Measurements from ENCODE around the gene UAP1L1.

The UAP1L1 gene

DNA sequence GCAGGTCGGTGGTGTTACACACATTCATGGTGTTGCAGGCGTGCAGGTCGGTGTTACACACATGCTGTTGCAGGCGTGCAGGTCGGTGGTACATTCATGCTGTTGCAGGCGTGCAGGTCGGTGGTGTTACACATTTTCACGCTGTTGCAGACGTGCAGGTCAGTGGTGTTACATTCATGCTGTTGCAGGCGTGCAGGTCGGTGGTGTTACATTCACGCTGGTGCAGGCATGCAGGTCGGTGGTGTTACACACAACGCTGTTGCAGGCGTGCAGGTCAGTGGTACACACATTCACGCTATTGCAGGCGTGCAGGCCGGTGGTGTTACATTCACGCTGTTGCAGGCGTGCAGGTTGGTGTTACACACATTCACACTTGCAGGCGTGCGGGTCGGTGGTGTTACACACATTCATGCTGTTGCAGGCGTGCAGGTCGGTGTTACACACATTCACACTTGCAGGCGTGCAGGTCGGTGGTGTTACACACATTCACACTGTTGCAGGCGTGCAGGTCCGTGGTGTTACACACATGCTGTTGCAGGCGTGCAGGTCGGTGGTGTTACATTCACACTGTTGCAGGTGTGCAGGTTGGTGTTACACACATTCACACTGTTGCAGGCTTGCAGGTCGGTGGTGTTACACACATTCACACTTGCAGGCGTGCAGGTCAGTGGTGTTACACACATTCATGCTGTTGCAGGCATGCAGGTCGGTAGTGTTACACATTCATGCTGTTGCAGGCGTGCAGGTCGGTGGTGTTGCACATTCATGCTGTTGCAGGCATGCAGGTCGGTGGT lies 26.1 kb downstream of the UAP1L1 start:
- no peak for DNase-seq

DNA sequence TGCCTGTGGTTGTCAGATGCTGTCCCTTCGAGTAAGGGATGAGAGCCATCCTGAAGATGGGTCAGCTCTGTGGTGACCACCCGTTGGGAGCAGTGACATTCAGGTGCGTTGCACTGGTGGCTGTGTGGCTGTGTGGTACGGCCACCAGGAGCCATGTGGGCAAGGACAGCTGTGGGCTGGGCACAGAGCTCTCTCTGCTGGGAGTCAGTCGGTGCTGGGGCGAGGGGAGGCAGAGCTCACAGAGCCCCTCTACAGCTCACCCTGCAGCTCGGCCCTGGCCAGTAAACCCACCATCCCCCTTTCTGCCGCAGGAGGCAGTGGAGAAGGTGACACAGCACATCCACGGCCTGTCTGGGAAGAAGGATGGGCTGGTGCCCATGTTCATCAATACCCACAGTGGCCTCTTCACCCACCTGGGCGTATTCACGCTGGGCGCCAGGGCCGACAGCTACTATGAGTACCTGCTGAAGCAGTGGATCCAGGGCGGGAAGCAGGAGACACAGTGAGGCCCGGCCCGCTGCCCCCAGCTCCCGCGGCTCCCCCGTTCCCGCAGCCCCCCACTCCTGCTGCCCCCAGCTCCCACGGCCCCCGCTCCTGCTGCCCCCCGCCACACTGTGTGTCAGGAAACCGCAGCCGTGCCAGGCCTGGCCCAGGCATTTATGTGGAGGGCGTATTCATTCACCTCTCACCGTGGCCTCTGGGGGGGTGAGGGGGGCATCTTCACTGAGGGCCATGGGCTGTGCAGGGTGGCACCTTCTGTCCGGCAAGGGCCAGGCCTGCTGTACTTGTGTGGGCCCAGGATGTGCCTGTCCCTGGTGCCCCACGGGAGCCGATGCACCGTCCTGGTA lies 28.7 kb downstream of the UAP1L1 start:
- DNase-seq, result no peak

DNA sequence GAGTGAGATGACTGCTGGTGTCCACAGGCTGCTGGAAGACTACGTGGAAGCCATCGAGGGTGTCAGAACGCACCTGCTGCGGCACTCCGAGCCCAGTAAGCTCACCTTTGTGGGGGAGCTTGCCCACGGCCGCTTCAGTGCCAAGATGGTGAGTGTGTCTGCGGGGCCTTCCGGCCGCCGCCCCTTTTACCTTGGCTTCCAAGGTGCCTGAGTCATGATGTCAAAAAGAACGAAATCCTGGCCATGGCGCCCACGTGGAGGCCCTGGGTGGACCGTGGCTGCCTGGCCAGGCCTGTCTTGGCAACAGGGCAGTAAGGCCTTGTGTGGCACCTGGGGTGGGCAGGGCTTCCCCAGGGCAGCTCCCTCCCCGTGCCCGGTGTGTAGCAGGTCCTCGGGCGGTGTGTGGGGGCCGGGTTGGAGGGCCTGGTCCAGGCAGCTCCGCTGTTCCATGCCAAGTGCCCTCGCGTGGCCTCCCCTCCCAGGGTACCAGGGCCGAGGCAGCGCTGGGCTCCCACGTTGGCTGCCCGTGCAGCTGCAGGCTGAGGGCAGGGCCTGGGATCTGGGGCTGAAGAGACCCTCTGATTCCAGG lies 29.4 kb downstream of the UAP1L1 start:
- DNase-seq, result no peak

DNA sequence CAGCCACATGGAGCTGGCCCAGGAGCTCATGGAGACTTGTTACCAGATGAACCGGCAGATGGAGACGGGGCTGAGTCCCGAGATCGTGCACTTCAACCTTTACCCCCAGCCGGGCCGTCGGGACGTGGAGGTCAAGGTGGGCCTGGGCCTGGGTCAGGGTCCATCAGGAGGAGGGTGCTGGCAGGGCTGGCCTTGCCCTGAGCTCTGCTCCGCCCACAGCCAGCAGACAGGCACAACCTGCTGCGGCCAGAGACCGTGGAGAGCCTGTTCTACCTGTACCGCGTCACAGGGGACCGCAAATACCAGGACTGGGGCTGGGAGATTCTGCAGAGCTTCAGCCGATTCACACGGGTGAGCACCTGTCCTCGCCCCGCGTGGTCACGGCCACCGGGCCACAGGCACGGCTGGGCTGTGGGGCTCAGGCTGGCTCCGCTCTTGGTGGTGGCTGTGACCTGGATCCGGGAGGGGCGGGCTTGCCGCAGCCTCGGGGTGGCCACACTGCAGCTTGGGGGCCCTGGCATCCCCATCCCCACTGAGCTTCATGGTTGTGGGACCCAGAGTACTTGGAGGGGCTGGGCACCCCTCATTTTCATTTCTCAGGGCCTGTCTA lies 30.1 kb downstream of the UAP1L1 start:
- DNase-seq, result no peak

DNA sequence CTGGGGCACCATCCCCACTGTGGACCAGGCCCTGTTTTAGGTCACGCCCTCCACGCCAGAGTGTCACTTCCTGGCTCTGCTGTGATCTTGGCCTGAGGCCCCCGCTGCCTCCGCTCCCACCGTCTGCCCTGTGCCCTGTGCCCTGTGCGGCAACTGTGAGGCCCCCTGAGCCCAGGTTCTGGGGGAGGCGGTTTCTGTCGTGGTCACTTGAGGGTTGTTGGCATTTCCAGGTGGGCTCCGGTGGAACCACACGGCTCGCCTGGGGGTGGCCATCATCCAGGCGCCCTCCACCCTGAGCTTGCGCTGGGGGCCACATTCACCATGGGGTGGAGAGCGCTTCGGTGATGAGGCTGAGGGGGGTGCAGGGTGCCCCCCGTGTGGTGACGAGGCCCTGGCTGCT lies 30.7 kb downstream of the UAP1L1 start:
- DNase-seq, result no peak

DNA sequence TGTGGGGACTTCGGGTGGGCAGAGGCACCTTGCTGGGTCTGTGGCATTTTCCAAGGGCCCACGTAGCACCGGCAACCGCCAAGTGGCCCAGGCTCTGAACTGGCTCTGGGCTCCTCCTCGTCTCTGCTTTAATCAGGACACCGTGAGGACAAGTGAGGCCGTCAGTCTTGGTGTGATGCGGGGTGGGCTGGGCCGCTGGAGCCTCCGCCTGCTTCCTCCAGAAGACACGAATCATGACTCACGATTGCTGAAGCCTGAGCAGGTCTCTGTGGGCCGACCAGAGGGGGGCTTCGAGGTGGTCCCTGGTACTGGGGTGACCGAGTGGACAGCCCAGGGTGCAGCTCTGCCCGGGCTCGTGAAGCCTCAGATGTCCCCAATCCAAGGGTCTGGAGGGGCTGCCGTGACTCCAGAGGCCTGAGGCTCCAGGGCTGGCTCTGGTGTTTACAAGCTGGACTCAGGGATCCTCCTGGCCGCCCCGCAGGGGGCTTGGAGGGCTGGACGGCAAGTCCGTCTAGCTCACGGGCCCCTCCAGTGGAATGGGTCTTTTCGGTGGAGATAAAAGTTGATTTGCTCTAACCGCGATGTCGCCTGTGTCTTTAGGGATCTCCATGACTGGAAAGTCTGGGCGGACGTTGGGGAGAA lies 31.4 kb downstream of the UAP1L1 start:
- no peak for DNase-seq

DNA sequence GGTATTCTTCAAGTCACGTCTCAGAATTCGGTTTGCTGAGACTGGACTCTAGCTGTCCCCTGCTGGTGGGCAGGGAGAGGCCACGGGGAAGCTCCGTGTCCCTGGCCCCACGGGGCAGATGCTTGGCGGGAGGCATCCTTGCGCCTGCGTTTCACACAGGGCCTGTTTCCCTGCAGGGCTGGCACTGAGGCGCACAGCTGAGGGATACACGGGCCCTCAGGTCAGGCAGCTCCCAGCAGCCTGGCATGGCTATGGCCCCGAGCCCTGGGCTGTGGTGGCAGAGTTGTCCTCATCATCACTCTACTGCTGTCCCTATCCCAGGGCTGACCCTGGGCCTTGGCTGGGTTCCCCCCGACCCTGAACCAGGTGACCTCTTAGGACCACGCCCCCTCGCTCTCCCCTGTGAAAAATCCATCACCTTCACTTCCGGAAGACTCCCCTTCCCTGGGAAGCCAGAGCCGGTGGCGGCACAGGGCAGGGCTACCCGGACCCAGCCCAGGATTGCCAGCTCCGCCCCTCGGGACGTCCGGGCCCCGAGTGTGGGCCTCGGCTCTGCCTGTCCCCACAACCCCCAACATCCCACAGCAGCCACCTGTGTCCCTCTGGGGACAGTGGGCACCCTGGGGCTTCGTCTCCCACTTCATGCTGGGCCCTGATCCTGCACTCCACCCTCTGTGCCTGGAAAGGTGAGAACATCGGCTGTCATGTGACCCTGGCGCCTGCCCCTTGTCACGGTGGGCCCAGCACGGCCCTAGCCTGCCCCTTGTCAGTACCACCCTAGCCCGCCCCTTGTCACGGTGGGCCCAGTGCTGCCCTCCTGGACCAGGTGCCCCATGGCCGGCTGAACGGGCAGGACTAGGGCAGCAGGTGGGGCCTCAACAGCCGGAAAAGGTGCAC lies 32.2 kb downstream of the UAP1L1 start:
- no peak for DNase-seq

DNA sequence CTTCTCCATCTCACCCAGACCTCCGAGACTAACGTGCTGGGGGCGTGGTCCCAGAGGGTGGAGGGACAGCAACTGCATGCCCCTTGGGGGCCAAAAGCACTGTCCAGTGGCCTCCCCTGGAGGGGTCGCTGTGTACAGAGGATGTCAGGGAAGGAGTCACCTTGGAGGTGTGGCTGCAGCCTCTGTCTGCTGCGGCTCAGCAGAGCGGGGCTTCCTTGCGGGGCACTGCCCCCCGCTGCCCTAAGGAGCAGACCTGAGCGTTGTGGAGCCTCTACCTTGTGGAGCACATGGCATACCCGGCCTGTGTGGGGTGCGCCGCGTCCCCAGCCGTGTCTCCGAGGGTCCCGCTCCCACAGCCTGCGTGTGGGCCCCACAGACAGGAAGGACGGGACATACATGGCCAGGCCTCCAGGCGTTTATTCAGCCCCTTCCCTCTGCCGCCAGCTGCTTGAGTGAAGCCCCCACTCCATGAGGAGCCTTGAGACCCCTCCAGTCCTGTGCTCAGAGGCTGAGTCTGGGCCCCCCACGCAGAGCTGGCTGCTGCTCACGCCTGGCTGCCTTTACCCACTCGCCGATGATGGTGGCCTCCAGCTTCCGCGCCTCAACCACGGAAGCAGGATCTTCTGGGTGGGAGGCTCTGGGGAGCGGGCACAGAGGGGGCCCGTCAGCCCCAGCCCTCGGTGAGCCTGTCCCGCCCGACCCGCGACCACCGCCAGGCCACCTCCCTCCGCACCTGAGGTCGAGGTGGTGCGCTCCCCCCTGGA lies 33.0 kb downstream of the UAP1L1 start:
- no peak for DNase-seq

DNA sequence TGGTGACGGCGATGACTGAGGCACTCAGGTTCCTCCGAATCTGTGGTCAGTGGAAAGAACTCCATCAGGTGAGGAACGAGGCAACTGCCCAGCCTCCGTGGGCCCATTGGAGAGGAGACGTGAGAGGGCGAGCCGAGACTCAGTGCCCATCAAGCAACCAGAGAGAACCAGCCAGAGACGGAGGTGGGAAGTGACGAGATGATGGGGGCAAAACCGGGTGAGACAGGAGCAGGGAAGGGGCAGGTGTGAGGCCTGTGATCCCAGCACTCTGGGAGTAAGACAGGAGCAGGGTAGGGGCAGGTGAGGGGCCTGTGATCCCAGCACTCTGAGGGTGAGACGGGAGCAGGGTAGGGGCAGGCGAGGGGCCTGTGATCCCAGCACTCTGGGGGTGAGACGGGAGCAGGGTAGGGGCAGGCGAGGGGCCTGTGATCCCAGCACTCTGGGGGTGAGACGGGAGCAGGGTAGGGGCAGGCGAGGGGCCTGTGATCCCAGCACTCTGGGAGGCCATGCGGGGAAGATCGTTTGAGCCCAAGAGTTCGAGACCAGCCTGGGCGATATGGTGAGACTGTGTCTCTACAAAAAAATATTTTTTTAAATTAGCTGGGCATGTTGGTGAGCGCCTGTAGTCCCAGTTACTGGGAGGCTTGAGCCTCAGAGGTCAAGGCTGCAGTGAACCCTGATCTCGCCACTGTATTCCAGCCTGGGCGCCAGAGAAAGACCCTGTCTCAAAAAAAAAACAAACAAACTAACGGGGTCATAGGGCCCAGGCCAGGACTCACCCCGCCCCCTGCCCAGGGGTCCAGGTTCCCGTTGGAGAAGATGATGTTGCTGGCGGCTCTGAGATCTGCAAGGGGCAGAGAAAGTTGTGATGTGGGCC lies 33.8 kb downstream of the UAP1L1 start:
- DNase-seq, result no peak

DNA sequence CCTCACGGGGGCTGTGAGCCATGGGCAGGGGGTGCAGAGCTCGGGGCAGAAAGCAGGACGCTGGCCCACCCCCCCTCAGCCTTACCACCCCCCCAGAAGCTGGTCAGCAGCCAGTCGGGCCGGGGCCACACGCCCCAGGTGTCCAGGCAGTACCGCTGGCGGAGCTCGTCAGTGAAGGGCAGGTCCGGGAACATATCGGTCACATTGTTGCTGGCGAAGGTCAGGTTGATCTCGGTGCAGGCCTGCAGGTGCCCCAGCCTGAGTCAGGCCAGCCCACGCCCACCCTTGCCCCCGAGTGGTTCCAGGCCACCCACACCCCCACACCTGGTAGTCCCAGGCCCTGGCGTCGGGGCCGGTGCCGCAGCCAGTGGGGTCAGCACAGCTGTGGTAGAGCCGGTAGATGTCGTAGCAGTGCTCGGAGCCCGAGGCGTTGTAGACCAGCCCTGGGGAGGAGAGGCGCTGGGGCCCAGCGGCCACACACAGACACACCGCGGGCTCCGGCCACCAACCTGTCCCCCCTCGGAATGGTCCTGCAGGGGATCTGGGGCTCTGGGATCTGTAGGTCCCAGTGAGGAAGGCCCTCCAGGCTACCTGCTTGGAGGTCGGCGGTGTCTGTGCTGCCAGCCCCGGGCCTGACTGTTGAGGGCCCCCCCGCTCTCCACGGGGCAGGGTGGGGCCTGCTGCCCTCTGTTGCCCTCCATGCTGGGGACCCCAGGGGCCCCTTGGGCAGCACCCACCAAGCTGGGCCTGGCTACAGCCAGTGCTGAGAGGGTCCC lies 34.7 kb downstream of the UAP1L1 start:
- no peak for DNase-seq

DNA sequence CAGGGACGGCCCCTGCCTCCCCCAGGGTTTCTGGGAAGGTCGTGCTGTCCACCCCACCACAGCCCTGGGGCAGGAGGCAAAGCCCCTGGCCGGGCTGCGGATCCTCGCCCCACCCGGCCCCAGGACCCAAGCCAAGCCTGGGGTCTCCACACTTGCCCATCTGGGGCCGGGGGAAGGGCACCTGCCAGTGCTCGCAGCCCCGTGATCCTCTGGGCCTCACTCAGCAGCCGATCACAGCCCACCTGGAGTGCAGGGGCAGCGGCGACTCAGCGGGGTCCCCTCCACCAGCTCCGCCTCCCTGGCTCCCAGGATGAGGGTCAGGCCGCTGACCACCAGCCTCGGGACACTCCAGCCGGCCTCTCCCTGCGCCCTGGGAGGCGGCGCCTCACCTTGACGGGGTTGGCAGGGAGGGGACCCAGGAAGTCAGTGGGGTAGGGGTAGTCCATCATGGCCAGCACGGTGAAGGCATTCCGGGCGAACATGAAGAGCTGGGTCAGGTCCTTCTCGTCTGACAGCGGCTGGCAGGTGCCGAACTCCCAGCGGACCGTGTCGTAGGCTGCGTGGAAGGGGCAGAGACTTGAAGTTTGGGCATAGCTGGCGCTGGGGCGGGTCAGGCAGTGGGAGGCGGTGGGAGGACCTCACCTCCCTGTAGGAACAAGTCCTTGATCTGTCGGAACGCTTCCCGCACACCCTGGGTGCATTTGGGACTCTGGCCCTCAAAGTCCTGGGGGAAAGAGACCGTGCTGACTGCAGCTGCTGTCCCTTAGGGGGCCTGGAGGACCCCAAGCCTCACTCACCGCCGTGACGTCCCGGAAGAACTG lies 35.5 kb downstream of the UAP1L1 start:
- DNase-seq, result no peak

DNA sequence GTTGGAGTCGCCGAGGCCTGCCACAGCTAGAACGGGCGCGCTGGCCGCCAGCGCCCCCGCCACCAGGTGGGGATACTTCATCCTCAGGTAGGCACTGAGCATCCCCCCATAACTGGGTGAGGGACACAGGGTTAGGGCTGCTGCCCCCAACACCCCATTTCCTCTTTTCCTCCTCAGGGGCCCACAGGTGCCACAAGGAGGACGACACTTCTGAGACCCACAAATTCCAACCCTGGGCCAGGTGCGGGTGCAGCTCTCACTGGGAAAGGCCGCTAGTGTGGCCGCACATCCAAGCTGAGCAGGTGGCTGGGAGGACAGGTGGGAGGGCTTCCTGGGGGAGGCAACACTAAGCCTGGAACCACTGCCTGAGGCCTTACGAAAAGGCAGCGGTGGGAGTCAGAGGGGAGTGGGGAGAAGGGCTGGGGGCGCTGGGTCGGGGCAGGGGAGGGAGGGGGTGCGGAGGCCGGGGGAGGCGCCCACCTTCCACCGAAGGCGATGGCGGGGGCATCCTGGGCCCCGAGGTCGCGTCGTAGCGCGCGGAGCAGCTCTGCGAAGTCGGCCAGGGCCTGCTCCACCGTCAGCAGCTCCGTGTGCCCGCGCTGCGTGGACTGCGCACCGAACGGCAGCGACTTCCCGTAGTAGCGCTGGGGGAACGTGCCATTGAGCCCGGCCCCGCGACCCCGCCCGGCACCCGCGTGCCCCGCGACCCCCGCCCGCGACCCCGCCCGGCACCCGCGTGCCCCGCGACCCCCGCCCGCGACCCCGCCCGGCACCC lies 36.3 kb downstream of the UAP1L1 start:
- DNase-seq, result no peak

DNA sequence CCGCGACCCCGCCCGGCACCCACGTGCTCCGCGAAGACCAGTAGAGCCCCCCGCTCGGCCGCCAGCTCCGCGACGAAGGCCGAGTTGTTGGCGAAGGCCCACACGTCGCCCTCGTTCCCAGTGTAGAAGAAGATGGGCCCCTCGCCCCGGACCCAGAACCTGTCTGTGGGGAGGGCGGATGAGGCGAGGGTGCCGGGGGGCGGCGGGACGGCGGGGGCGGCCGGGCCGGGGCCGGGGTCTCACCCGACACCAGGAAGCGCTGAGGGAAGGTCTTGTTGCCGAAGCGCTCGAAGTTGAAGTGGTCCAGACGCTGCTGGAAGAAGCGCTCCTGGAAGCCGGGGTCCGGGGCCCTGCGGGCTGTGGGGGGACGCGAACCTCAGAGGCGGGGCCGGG lies 36.9 kb downstream of the UAP1L1 start:
- no peak for DNase-seq

DNA sequence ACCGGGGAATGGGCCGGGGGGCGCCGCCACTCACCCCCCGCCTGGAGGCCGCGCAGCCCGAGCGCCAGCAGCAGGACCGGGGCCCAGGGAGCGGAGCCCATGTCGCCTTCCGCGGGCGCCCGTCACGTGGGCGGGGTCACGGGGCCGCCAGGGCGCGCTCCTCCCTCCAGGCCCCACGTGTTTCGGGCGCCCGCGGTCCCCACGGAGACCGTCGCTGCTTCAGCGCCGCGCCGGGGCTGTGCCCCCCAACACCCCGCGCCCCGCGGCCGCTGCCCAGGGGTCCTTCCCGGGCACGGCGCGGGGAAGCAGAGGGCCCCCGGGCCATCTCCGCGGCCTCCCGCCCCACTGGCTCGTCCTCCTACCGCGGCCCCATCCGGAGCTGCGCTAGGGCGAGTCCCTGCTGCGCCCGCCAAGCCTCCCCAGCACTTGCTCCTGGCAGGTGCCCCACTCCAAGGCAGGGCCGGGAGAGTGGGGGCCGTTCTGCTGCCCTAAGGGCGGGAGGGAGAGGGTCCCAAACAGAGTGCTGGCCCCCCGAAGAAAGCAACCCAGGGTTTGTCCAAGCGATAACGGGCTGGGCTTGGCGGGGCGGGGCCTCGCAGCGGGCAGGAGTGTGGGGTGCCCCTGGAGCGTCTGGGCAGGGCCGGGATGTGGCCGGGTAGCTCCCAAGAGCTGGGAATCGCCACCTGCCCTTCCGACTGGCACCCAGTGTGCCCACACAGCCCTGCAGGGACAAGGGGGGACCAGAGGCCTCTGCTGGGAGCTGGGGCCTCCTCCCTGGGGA lies 37.5 kb downstream of the UAP1L1 start, which contains the start of gene DPP7:
DPP7 (minus strand) TSS at position 121 of the 781 bp plus-strand sequence; CDS start at position 101, 20 bp downstream.
- peak; percentile 75 for DNase-seq

DNA sequence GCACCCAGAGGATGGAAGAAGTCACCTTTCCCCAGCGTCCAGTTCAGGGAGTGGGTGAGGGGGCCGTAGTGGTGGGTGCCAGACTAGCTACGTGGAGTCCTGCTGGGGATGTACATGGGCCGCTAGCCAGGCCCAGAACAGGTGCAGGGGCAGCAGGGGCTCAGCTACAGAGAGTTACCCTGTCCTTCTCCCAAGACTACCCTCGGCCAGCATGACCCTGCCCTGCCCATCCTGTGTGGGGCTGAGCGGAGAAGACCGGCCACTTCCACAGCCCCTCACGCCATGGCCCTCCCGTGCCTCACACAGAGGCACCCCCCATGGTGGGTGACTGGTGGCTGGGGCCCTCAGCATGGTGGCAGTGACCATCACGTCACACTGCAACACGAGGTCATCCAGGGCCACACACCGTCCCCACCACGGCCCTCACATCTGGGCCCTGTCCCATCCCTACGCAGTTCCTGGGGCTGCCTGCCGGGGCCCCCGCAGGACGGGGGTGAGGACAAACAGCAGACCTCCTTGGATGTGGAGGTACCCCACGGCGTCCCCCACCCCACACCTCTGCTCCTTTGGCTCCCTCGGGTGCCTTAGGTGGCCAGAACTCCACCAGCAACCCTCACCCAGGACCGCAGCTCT lies 38.2 kb downstream of the UAP1L1 start:
- DNase-seq, result no peak

DNA sequence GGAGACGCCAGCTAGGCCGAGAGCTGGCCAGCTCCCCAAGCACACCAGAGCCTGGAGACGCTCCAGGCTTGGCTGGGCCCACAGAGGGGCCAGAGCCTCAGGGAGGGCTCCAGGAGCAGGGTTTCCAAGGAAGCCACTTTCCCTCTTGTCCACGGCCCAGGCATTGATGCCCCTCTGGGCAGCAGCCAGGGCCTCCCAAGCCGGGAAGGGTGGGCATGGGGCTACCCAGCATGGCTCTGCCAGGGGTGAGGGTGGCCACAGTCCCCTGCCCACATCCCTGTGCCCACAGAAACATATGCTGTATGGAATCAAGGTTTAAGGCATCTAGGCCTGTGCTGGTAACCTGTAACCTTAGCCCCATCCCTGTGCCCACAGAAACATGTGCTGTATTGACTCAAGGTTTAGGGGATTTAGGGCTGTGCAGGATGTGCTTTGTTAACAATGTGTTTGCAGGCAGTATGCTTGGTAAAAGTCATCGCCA lies 38.8 kb downstream of the UAP1L1 start:
- DNase-seq, result no peak

All from effector CD4-positive, alpha-beta T cell (primary cell).